K562 (cell line): ENCODE results near the gene SLA2. TPM values are rescaled to one million over a fixed set of nuclear protein-coding genes. Genes with fewer than 3 reads are reported as not detected.
A peak's percentile ranks its signal among the peaks of the same experiment; 100 is the strongest.
"Not testable (repeated sequence)": the region's sequence is repeated elsewhere in the genome, so short reads cannot be mapped to it uniquely, and the experiment has no call there.

Source experiments
- ATAC-seq: fragments of 200-7000 bp; cut with Tn5 transposase; 3 replicates; pipeline ENCODE4 v1.9.1; 2020; ENCODE audit warnings: moderate library complexity
- BruUV-seq: library from RNA; stranded (reverse); fragments of 400-500 nt; replicated peaks from 2 replicates; lab custom pipeline; 2021; lab: Mats Ljungman, UMichigan
- CTCF ChIA-PET: fragments of 300-600 bp; formaldehyde crosslinking; extraction: SDS; loops from one replicate; lab custom pipeline; 2021; ENCODE audit warnings: low intra/inter-chr PET ratio; lab: Yijun Ruan, JAX
- POLR2A ChIA-PET: fragments of 300-600, 350-650 bp; sonication (Branson Sonifier 250); formaldehyde crosslinking; extraction: SDS; loops from one replicate; lab custom pipeline; 2021; ENCODE audit warnings: antibody characterized with exemption, inconsistent platforms; lab: Yijun Ruan, JAX
- DNase-seq, 4 experiments: peaks; one replicate each; pipeline versions ENCODE4 v3.0.0 to v3.0.0-alpha.2; 2011 to 2018; ENCODE audit warnings: low spot score in 3 of 4, mixed read lengths in 3 of 4; ENCODE audit errors: extremely low read depth in 1 of 4
- FAIRE-seq: peaks from 2 replicates; lab custom pipeline; 2011; peaks lifted over from hg19 to GRCh38; lab: Jason Lieb, UNC
- H2AFZ ChIP-seq: 2 replicates; pipeline ENCODE4 v1.6.0; 2011; ENCODE audit warnings: low read depth, low read length, control low read depth, inconsistent platforms
- H3K27ac ChIP-seq: fragments of 200-600 bp; 3 replicates; pipeline ENCODE4 v1.8.0; 2011; ENCODE audit warnings: low read depth, mild to moderate bottlenecking, control low read depth, inconsistent platforms, low read length, moderate library complexity, mixed read lengths; ENCODE audit errors: extremely low read depth
- H3K27me3 ChIP-seq, 2 experiments: fragments of 300-600 bp in 1 of 2; 2 replicates in 1 of 2; 3 replicates in 1 of 2; pipeline versions ENCODE4 v1.6.0 to v1.8.0; 2011; ENCODE audit warnings: inconsistent platforms in 2 of 2, low read length in 2 of 2, mild to moderate bottlenecking in 1 of 2, mixed read lengths in 1 of 2, moderate library complexity in 1 of 2; ENCODE audit not compliant: control insufficient read depth in 2 of 2, insufficient read depth in 2 of 2
- H3K36me3 ChIP-seq: fragments of 300-600 bp; 3 replicates; pipeline ENCODE4 v1.8.0; 2011; ENCODE audit warnings: mild to moderate bottlenecking, low read length, inconsistent platforms; ENCODE audit not compliant: control insufficient read depth, insufficient read depth
- H3K4me1 ChIP-seq, 2 experiments: fragments of 200-600 bp in 1 of 2; replicated peaks in 1 of 2; 2 replicates in 1 of 2; 3 replicates in 1 of 2; pipeline versions ENCODE4 v1.5.1 to v1.8.0; 2011; ENCODE audit warnings: inconsistent platforms in 2 of 2, low read length in 2 of 2, mild to moderate bottlenecking in 1 of 2, mixed read lengths in 1 of 2, moderate library complexity in 1 of 2; ENCODE audit not compliant: control insufficient read depth in 2 of 2, insufficient read depth in 2 of 2
- H3K4me2 ChIP-seq: 2 replicates; pipeline ENCODE4 v1.6.1; 2011; ENCODE audit warnings: low read length, control low read depth, inconsistent platforms, mixed read lengths; ENCODE audit not compliant: insufficient read depth
- H3K4me3 ChIP-seq: fragments of 200-600 bp; sonication (generic), shearing (Covaris generic); 2 replicates; pipeline ENCODE4 v1.5.1; 2016; ENCODE audit warnings: control low read depth, inconsistent platforms
- H3K79me2 ChIP-seq: fragments of 200-600 bp; 3 replicates; pipeline ENCODE4 v1.8.0; 2011; ENCODE audit warnings: low read length, inconsistent platforms; ENCODE audit not compliant: control insufficient read depth, insufficient read depth
- H3K9ac ChIP-seq, 2 experiments: 2 replicates each; pipeline versions ENCODE4 v1.6.0 to v1.6.1; 2011; ENCODE audit warnings: low read depth in 2 of 2, low read length in 2 of 2, control low read depth in 1 of 2, inconsistent platforms in 1 of 2, mild to moderate bottlenecking in 1 of 2, mixed read lengths in 1 of 2; ENCODE audit not compliant: insufficient read depth in 1 of 2
- H3K9me1 ChIP-seq: one replicate; pipeline ENCODE4 v1.6.0; 2011; ENCODE audit warnings: inconsistent platforms, mild to moderate bottlenecking, low read length, moderate library complexity; ENCODE audit not compliant: control insufficient read depth, insufficient read depth
- H3K9me3 ChIP-seq: replicated peaks from 2 replicates; pipeline ENCODE4 v1.5.1; 2011; ENCODE audit warnings: low read depth, low read length, inconsistent platforms; ENCODE audit not compliant: control insufficient read depth, insufficient read depth
- H4K20me1 ChIP-seq: replicated peaks from 2 replicates; pipeline ENCODE4 v1.6.1; 2011; ENCODE audit warnings: low read length, inconsistent platforms, mixed read lengths; ENCODE audit not compliant: control insufficient read depth, insufficient read depth
- BACH1 ChIP-seq: fragments of 200-800 bp; sonication (Bioruptor generic); IDR thresholded peaks from 2 replicates; pipeline ENCODE4 v1.6.1; 2016; ENCODE audit warnings: missing genetic modification characterization, missing compliant biosample characterization
- CBX5 ChIP-seq: IDR thresholded peaks from 2 replicates; pipeline ENCODE4 v1.6.1; 2014; ENCODE audit warnings: low read depth, borderline replicate concordance
- KDM1A ChIP-seq, 2 experiments: fragments of 450-650 bp; IDR thresholded peaks; 2 replicates each; pipeline ENCODE4 v1.6.1; 2016; ENCODE audit warnings: mild to moderate bottlenecking in 2 of 2
- RBM25 ChIP-seq: fragments of 200-400 bp; formaldehyde crosslinking; IDR thresholded peaks from 2 replicates; pipeline ENCODE4 v1.6.1; 2018; ENCODE audit warnings: low read length, low read depth, moderate library complexity; ENCODE audit not compliant: severe bottlenecking
- ZNF134 ChIP-seq: fragments of 250-450 bp; sonication (Bioruptor Pico); conservative IDR thresholded peaks from 2 replicates; pipeline ENCODE4 v1.4.0; 2020
- ZNF609 ChIP-seq: sonication (generic); formaldehyde crosslinking; IDR thresholded peaks from 2 replicates; pipeline ENCODE4 v1.8.1; 2023; ENCODE audit warnings: missing genetic modification reagents, mild to moderate bottlenecking, borderline replicate concordance
- WGBS: fragments of 100-300 bp; shearing (Covaris generic); methylation state at CpG from one replicate; pipeline ENCODE4 v1.1.6; 2016; ENCODE audit warnings: low coverage, mixed read lengths; ENCODE audit not compliant: insufficient coverage; ENCODE audit errors: missing lambda C conversion rate; 5-methylcytosine and 5-hydroxymethylcytosine counted together
- in situ Hi-C: fragments of 300-500 bp; cut with MboI; formaldehyde crosslinking; loops from 4 replicates; pipeline ENCODE4 v1.15.0; 2018; ENCODE audit warnings: inconsistent platforms, mixed read lengths
- intact Hi-C: fragments of 100-400 bp; cut with micrococcal nuclease; formaldehyde crosslinking; loops from 2 replicates; pipeline ENCODE4 v1.14.2; 2022
- polyA plus RNA-seq, 8 experiments: library from polyadenylated mRNA; depleted of rRNA in 4 of 8; stranded (reverse) in 5 of 8; unstranded in 3 of 8; fragments of >200 nt; fragmentation: Nextera tagmentation in 2 of 8; fragmentation: Illumina TruSeq in 1 of 8; extraction: Ambion mirVana in 2 of 8; extraction: Trizol in 1 of 8; gene quantifications; 2 replicates each; pipeline versions ENCODE4 v1.2.1 to v1.2.3, GENCODE V29; 2011 to 2014; ENCODE audit warnings: inconsistent platforms in 1 of 8, missing spikeins in 1 of 8
- total RNA-seq, 7 experiments: library from RNA; depleted of rRNA in 6 of 7; stranded (reverse); fragments of >200 nt in 6 of 7; fragmentation: Illumina TruSeq in 2 of 7; extraction: Trizol in 2 of 7; gene quantifications; 2 replicates each; pipeline versions ENCODE4 v1.2.1 to v1.2.3, GENCODE V29; 2011 to 2021; ENCODE audit warnings: low replicate concordance in 1 of 7
- TF ChIP-seq, protein P1 (sequence below): sonication (generic); formaldehyde crosslinking; IDR thresholded peaks from 2 replicates; pipeline ENCODE4 v1.4.0; 2020; ENCODE audit warnings: mild to moderate bottlenecking, missing genetic modification reagents

The SLA2 gene
- total and polyA plus RNA-seq, 9 of the 15 experiments (the other 6 are each of a cell fraction or from before 2014, with no cell fraction given) = 0.07 TPM; not detected in 7

- POLR2A ChIA-PET, H3K27me3 ChIP-seq, H3K4me1 ChIP-seq, H3K9me3 ChIP-seq, ATAC-seq, FAIRE-seq, BruUV-seq, H3K4me3 ChIP-seq, H3K9me1 ChIP-seq, CTCF ChIA-PET, H4K20me1 ChIP-seq, H3K79me2 ChIP-seq, intact Hi-C loops, H2AFZ ChIP-seq, DNase-seq, H3K36me3 ChIP-seq, H3K9ac ChIP-seq, in situ Hi-C loops, H3K4me2 ChIP-seq, H3K27ac ChIP-seq: not testable (repeated sequence)
- peak; percentile 63 to 72; a peak in 3 of 4 replicates for TF ChIP-seq KDM1A (IDR thresholded peaks at IDR 0.05)
- TF ChIP-seq ZNF134 (CRISPR knock-in tag) = peak; percentile 97
- peak; percentile 59 for TF ChIP-seq RBM25
- WGBS = 34% methylated on average over 11 of the region's 12 CpGs
These were observed 7.1 kb downstream of the SLA2 start for GRCh38 chr20:36638876-36639400.

- Histone ChIP-seq H4K20me1 (no peaks in the 10 kb centered on the region), H3K9me3 (no peaks in the 10 kb centered on the region), H3K27ac (no peak overlapping the region), H3K79me2 (no peaks in the 10 kb centered on the region), H3K4me1 (peaks cover 0 to 3% of the 10 kb centered on the region in 2 experiments; a peak in 1 of 5 replicates), H3K4me3 (no peak overlapping the region), H3K9ac (0 out of 4 replicates have a peak overlapping the region, but pooled peaks of 1 of the 2 experiments have one; percentile 2)
- in situ Hi-C loops = no loop called here
- no TSS peak for BruUV-seq
- ATAC-seq = no peak
- intact Hi-C loops = no loop called here
- no peak for FAIRE-seq
- 35% methylated on average over 11 of the region's 11 CpGs for WGBS
- no peak for DNase-seq
- CTCF ChIA-PET = no interaction called here
- POLR2A ChIA-PET = interaction anchor here (0.6 to 0.9 kb wide), 2 partner anchors 95 to 398 kb away, joined by 4 to 6 read pairs; partner anchors contain the start of gene AAR2
- TF ChIP-seq CBX5 = no peak
- TF ChIP-seq BACH1 (tag) = no peak
- TF ChIP-seq, protein P1, sequence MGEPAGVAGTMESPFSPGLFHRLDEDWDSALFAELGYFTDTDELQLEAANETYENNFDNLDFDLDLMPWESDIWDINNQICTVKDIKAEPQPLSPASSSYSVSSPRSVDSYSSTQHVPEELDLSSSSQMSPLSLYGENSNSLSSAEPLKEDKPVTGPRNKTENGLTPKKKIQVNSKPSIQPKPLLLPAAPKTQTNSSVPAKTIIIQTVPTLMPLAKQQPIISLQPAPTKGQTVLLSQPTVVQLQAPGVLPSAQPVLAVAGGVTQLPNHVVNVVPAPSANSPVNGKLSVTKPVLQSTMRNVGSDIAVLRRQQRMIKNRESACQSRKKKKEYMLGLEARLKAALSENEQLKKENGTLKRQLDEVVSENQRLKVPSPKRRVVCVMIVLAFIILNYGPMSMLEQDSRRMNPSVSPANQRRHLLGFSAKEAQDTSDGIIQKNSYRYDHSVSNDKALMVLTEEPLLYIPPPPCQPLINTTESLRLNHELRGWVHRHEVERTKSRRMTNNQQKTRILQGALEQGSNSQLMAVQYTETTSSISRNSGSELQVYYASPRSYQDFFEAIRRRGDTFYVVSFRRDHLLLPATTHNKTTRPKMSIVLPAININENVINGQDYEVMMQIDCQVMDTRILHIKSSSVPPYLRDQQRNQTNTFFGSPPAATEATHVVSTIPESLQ (CRISPR knock-in tag) = no peak
- TF ChIP-seq ZNF609 (CRISPR knock-in tag) = no peak
- TF ChIP-seq, all 486 proteins: peak for 0
- H3K27me3 ChIP-seq = no peaks in the 10 kb centered on the region; a peak in 1 of 5 replicates
- no peak overlapping the region for H2AFZ ChIP-seq
- H3K36me3 ChIP-seq = no peaks in the 10 kb centered on the region
- no peaks in the 10 kb centered on the region for H3K9me1 ChIP-seq
- no peak overlapping the region for H3K4me2 ChIP-seq
These were observed 11.7 kb downstream of the SLA2 start for GRCh38 chr20:36634342-36634741.
